ENCODE data around the gene ISOC1. TPM values are rescaled to one million over a fixed set of nuclear protein-coding genes. Genes with fewer than 3 reads are reported as not detected.

ISOC1 gene
- total RNA-seq, 1 donor from 2014 or later = 19.1 TPM

- Histone ChIP-seq H3K9me3 (no peaks in the 10 kb centered on the region), H3K27ac (no peak overlapping the region), H3K27me3 (ENCODE audit: low read depth) (no peaks in the 10 kb centered on the region), H3K36me3 (peaks cover 20% of the 10 kb centered on the region), H3K4me3 (no peak overlapping the region), H3K4me1 (peaks cover 11% of the 10 kb centered on the region)
- DNase-seq (no peak), ATAC-seq (no peak)
- TF ChIP-seq CTCF (IDR thresholded peaks at IDR 0.05) = no peak
- intact Hi-C loops (cut with DNase I) = no loop called here
These were observed 8.8 kb downstream of the ISOC1 start for GRCh38 chr5:129103397-129103796.

GRCh38 chr5:129104915-129105455 lies 10.4 kb downstream of the ISOC1 start:
- intact Hi-C loops (cut with DNase I) = no loop called here
- no peak for TF ChIP-seq CTCF (IDR thresholded peaks at IDR 0.05)

GRCh38 chr5:129107637-129108036 lies 13.1 kb downstream of the ISOC1 start:
- no peak overlapping the region for H3K27ac ChIP-seq
- H3K4me3 ChIP-seq = no peak overlapping the region
- H3K9me3 ChIP-seq = no peaks in the 10 kb centered on the region
- no peaks in the 10 kb centered on the region for H3K27me3 ChIP-seq (ENCODE audit: low read depth)
- no peaks in the 10 kb centered on the region for H3K4me1 ChIP-seq
- no peak for ATAC-seq
- no peak for DNase-seq
- TF ChIP-seq CTCF (IDR thresholded peaks at IDR 0.05) = no peak
- intact Hi-C loops (cut with DNase I) = no loop called here
- H3K36me3 ChIP-seq = peaks cover 26% of the 10 kb centered on the region

More at GRCh38 chr5:129104915-129105455, 10.4 kb downstream of the ISOC1 start:
- no peaks in the 10 kb centered on the region for H3K4me1 ChIP-seq
- DNase-seq (no peak), ATAC-seq (no peak)
- H3K4me3 ChIP-seq = no peak overlapping the region
- H3K27ac ChIP-seq = no peak overlapping the region
- H3K9me3 ChIP-seq = no peaks in the 10 kb centered on the region
- no peaks in the 10 kb centered on the region for H3K27me3 ChIP-seq (ENCODE audit: low read depth)
- H3K36me3 ChIP-seq = peaks cover 24% of the 10 kb centered on the region

GRCh38 chr5:129110742-129111141 lies 16.2 kb downstream of the ISOC1 start:
- H3K36me3 ChIP-seq = peaks cover 28% of the 10 kb centered on the region
- H3K27me3 ChIP-seq (ENCODE audit: low read depth) = no peaks in the 10 kb centered on the region

GRCh38 chr5:129111351-129111750 lies 16.8 kb downstream of the ISOC1 start:
- ATAC-seq = no peak
- DNase-seq = no peak
- intact Hi-C loops (cut with DNase I) = no loop called here
- no peak overlapping the region for H3K27ac ChIP-seq
- H3K4me1 ChIP-seq = no peaks in the 10 kb centered on the region
- no peaks in the 10 kb centered on the region for H3K27me3 ChIP-seq (ENCODE audit: low read depth)
- no peak overlapping the region for H3K4me3 ChIP-seq
- no peaks in the 10 kb centered on the region for H3K9me3 ChIP-seq
- H3K36me3 ChIP-seq = peaks cover 28% of the 10 kb centered on the region
- no peak for TF ChIP-seq CTCF (IDR thresholded peaks at IDR 0.05)

More at GRCh38 chr5:129110742-129111141, 16.2 kb downstream of the ISOC1 start:
- ATAC-seq (no peak), DNase-seq (no peak)
- Histone ChIP-seq H3K4me1 (no peaks in the 10 kb centered on the region), H3K27ac (no peak overlapping the region), H3K9me3 (no peaks in the 10 kb centered on the region), H3K4me3 (no peak overlapping the region)
- intact Hi-C loops (cut with DNase I) = no loop called here
- no peak for TF ChIP-seq CTCF (IDR thresholded peaks at IDR 0.05)

Measured in lower lobe of right lung (tissue), 2 donors.